HG03457 (cell line): ENCODE results near the gene MAP2.

Source experiments
- ATAC-seq: cut with Tn5 transposase; IDR thresholded peaks from one replicate; pipeline ENCODE4 v1.9.1; 2021; ENCODE audit warnings: moderate number of reproducible peaks; ENCODE audit not compliant: unreplicated experiment

The MAP2 gene

DNA sequence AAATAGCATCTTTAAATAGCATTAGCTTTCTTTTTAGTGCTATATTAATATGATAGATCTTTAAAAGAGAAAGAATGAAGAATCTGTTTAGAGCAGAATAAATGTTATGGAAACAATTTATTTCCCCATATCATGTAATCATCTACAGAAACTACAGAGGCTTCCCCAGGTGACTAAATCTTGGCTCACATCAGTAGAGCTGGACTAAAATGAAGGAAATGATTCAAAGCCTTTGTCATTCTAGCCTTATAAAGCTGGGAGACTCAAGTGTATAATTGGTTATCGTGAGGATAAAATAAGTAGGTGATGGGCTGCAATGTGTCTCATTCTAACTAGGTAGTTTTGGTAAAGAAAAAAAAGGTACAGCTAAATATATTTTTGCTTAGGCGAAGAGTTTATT, 264.5 kb downstream of the MAP2 start:
- no peak for ATAC-seq

DNA sequence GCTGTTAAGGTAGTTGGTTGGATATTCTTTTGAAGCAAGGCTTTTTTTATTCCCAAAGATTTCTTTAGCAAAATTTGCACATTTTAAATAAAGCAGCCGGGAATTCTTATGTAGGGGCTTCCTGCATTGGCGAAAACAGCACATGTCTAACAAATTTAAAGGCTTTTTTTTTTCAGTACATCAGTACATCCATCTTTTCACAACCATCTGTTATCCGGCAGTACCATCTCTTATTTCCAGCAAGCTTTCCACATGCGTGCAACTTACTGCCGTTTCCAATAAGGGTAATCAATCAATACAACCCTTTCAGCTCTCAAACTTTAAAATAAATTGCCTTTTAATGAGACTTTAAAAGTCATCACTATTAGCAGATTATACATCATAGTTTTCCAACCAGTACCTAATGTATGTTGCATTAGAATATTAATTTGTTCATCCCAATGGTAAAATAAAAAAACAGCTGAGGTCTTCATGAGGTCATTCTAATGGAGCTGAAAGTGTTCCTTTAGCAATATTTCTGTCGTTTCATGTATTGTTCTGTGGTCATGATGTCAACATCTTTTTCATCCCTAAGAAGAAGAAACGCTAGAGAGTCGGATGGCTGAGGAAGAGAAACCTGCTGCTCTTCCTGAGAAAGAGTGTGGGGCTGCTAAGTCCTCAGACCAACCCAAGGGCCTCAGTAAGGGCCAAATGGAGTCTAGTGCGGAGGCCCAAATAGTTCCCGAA, 266.3 kb downstream of the MAP2 start:
- ATAC-seq = no peak

DNA sequence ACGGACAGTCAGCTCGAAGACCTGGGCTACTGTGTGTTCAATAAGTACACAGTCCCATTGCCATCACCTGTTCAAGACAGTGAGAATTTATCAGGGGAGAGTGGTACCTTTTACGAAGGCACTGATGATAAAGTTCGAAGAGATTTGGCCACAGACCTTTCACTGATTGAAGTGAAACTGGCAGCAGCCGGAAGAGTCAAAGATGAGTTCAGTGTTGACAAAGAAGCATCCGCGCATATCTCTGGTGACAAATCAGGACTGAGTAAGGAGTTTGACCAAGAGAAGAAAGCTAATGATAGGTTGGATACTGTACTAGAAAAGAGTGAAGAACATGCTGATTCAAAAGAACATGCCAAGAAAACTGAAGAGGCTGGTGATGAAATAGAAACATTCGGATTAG, 270.9 kb downstream of the MAP2 start:
- ATAC-seq = no peak

DNA sequence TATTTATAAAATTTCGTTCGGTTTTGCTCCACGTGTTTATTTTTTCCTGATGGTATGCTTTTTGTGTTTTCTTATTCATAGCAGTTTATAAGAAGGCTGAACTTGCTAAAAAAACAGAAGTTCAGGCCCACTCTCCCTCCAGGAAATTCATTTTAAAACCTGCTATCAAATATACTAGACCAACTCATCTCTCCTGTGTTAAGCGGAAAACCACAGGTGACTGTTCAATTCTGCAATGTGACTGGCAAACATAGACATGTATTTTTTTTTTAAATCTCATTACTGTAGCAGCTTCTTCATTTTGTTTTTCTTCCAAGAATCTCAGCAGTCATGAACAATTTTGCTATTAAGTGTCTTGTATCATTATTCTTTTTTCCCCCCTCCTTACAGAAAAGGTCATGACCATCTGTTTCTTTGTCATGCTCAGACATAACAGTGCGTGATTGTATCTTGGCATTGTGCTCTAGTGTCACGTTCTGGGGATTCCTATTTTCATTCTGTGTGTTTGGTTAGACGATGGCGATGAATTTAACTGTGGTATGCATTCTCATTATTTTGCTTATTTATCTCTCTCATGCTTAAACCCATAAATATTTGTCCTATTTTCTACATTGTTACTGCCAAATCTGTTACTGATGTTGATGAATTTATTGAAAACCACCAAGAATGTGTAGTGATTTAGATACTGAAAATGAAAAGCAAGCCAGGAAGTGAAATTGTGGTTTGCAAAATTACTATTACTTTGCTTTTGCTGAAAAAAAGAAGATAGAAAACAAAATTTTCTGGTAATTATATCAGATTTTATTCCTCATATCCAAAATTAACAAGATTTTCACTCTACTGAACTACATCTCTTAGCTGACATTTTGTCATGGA, 273.2 kb downstream of the MAP2 start:
- ATAC-seq = no peak

DNA sequence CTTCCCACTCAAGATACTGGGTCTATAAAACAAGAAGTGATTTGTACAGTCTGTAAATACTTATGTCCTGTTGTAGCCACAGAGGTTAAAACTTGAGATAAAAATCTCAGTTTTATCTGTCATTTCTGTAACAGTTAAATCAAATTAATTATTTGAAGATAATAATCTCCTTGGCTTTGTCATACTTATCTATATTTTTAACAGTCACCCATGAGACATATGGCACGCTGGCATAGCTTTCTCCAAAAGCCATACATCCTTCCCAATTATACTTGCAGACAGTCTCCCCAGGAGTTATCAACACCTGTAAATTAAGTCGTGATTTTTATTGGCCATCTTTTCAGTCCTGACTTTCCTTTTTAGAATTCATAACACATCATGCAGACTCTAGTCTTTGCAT, 278.9 kb downstream of the MAP2 start:
- ATAC-seq = no peak

DNA sequence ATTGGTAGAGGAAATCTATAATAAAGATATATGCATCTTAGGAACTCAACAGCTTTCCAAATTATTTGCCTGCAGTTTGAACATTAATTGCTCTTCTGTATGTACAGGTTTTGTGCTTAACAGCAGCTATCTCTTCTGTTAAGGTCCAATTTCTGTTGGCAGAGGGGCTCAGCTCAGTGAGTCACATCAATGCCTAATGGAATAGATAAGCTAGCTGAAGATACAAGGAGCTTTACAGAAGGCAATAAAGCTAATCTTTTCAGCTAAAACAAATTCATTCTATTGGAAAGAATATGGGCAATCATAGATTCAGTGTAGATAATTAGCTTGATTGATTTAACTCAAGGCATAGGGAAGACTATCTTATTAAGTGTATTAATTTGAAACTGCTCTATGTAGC, 289.4 kb downstream of the MAP2 start:
- ATAC-seq = no peak

DNA sequence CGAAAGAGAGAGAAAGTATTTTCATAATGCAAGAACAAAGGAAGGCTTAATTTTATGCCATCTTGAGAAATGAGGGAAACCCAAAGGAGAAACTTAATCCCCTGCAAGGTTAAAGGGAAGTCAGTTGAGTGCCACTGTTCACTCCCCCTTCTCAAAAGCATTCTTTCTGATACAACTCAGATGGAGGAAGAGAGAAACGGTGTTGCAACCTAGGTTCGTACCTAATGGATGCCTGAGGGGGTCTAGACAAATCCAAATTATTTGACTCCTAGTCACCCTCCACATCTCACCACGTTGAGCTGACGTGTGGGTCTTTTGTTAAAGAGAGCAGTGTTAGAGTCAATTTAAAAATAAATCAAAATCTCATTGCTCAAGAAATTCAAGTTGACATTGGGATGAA, 295.2 kb downstream of the MAP2 start:
- no peak for ATAC-seq

DNA sequence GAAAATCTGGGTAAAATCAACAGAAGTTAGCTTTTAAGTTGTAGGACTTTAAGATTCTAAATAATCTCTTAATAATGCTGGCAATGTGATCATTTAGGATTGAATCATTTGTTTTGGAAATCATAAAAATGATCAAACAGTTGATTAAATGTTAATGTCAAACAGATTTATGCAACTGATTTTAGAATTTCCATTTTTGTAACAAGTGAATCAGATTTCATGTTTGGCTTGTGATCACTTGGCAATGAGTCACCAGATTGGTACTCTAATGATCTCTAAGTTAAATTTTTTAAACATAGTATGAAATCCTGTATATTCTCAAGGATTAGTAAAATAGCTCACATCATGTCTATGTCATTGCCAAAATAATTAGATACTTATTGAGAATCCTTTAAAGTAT, 297.6 kb downstream of the MAP2 start:
- ATAC-seq = no peak

DNA sequence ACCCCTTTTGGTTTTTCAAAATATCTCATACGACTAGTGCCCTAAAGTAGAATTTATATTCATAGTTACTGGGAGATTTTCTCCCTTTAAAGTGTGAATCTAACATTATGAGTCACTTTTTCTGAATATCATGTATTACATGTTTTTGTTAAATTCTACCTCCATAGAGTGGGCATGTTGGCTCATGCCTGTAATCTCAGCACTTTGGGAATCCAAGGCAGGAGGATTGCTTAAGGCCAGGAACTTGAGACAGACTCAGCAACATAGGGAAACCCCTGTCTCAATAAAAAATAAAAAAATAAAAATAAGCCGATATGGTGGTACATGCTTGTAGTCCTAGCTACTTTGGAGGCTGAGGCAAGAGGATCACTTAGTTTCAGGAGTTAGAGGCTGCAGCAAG, 302.5 kb downstream of the MAP2 start:
- no peak for ATAC-seq

DNA sequence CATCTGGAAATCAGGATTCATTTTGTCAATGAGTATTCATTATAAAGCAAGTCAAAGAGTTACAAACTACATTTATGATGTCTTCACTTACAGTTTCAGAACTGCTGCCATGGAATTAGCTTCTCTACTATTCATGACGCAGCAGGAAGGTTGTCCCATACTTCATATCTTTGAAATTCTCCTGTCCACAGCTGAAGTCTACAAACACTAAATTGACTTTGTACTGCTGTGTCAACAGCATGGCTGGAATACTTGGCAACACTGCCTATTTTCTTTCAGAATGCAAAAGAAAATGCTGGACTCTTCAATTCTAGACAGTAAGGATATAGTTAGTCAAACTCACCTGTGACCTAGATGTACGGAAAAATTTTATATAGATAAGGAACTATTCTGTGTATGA, 303.2 kb downstream of the MAP2 start:
- no peak for ATAC-seq

DNA sequence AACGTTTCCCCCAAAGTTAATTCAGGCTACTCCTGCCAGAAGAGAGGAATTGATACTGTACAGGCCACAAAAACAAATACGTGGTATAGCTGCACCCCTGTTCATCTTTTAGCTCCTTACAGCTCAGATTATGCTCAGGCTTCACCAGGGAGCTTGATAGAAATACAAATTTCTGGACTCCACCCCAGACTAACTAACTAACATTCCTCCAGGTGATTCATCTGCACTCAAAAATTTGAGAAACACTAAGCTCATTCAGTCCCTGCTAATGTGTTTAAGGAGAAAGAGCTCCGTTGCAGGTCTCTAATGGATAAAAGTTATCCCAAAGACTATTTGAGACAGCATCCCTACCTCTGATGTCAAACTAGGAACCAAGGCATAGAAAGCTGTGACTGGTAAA, 311.0 kb downstream of the MAP2 start:
- no peak for ATAC-seq

DNA sequence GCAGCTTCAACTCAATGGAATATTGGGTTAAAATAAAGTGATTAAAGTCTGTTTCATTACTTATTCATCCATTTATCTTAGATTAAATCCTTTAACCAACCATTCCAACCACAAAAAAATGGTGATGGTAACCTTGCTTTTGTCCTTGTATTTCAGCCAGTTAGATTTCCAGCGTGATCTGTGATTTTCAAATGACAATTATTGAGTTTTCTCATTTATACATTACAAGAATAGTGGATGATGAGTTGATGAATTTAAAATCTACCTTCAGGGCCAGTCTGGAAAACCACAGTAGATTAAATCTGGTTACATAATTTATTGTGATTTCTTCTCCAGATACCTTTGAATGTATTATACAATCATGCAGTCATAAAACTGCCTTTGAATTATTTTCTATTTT, 318.1 kb downstream of the MAP2 start:
- no peak for ATAC-seq

DNA sequence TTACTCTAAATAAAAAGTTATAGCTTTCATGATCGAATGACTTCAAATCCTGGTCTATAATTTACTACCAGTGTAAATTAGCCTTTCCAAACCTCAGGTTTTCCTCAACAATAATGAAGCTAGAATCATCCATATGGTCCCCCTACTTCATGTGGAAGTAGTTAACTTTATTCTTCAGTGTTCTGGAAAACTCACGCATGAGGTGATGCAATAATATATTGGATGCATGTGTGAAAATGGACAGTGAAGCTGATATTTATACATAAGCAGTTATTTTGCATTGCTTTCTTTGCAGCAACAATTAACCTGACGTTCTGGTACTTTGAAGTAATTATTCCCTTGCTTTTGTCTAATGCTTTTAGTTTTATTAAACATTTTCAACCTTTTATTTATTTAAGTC, 329.2 kb downstream of the MAP2 start:
- no peak for ATAC-seq

DNA sequence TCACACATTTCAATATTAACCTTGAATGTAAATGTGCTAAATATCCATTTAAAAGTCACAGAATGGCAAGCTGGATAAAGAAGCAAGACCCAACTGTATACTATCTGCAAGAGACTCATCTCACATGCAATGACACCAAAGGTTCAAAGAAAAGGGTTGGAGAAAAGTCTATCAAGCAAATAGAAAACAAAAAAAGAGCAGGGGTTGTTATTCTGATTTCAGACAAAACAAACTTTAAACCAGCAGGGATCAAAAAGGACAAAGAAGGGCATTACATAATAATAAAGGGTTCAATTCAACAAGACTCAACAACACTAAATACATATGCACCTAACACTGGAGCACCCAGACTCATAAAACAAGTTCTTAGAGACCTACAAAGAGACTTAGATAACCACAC, 333.3 kb downstream of the MAP2 start:
- no peak for ATAC-seq

DNA sequence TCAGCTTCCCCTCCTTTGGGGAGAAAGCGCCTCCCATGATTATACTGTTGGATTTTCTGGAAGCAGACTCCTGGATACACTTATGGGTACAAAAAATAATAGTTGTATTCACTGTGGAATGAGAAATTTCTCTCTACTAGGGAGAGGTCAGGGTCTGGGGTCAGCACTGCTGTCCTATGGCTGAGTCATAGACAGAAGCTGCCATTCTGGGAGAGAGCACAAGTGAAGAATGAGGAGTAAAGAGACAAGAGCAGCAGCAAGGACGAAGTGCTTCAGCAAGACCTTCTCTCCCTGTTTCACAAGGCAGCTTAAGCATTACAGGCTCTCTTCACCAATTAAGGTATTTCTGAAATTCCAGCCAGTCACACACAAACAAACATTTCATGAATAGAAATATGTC, 337.7 kb downstream of the MAP2 start:
- no peak for ATAC-seq

DNA sequence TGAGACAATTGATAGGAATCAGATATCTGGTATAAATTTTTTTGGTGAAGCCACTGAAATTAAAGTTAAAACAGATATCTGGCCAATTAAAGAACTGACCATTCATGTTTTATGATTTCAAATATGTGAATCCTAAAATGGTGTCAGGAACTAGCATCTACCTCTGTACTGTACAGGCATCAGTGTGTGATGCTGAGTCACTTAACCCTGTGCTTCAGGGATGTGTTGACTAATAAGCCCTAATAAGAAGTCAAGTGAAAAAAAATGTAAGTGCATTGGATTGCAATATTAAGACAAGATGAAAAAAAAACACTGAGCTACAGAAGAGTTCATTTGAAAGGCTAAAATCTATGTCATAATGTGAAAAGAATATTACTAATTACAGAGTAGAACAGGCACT, 338.7 kb downstream of the MAP2 start:
- no peak for ATAC-seq

DNA sequence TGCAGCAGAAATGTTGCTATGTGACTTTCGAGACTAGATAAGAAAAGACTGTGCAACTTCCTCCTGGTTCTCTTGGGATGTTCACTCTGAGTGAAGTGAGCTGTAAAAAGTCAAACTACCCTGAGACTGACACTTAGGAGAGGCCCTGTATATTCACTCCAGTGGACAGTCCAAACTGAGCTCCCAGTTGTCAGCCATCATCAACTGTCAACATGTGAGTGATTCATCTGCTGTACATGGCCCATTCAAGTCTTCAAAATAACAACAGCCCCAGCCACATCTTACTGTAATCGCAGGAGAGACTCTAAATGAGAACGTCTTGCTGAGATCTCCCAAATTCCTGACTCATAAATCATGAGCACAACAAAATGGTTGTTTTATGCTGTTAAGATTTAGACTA, 339.3 kb downstream of the MAP2 start:
- ATAC-seq = no peak

DNA sequence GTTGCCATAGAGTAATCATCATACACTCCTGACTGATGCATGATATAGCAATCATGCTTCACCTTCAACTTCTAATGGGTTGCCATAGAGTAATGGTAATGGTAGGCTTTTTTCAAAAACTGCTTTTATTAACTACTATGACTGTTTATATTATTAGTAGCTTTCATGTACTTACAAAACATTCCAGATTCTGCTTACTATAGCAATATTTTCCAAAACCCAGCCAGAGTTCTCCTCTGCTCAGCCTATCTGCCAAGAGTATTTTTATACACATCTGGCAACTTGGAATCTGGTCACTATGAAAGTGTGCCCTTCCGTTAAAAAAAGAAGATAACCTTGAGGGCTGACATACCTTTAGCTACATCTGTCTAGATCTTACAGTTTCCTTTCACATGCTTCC, 342.8 kb downstream of the MAP2 start:
- ATAC-seq = no peak

DNA sequence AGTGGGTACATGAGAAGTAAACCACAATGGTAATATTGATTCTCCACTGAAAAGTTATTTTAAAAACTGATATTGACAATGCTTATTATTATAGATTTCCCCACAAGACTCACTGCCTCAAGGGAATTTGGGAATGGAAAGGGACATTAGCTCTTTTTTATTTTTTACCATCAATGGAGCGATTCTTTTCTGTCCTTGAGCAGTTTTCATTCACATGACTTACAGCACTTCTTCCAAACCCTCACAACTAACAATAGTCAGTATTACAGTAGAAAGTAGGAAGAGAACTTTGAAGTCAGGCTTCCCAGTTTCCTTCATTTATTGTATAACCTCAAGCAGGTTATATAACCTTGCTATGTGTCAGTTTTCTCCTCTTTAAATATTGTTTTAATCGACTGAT, 343.5 kb downstream of the MAP2 start:
- no peak for ATAC-seq

DNA sequence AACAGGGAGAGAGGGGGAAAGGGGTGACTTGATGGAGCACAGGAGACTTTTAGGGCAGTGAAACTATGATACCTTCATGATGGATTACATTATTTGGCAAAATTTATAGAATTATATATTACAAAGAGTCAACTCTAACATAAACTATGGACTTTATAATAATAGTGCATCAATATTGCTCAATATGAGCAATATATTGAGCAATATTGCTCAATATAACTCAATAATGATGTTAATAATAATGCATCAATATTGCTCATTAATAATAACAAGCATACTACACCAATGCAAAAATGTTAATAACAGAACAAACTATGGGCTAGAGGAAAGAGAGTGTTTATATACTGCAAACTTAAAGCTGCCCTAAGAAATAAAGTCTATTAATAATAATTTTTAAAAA, 344.7 kb downstream of the MAP2 start:
- no peak for ATAC-seq

DNA sequence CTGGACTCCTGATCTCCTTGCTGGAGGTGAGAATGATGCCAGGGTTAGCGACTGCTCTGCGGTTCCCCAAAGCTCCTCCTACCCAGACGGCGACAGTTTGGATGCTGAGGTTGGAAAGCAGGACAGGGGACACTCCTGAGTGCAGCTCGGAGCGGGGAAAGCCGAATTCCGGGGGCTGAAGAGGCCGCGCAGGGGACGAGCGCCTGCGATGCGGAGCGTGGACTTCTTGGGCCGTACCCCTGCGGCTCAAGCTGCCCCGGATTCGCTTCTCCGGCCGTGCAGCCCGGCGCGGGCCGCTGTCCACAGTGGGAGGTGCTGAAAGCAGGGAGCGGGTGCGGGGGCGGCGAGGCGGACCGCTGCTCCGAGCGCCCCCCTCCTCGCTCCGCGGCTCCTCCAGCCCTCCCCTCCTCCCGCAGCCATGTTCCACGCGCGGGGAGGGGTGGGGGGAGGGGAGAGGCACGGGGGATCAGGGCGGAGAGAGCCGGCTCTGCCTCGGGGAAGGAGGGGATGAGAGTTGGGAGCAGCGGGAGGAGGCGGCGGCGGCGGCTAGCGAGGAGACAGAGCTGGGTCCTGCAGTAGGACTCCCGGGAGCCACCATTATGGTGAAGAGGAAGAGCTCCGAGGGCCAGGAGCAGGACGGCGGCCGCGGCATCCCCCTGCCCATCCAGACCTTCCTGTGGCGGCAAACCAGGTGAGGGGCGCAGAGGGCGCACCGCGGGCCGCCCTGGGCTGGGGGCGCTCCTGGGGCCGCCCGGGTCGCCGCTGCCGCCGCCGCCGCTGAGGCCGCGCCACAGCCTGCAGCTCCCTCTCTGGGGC, 347.8 kb downstream of the MAP2 start, which contains the start of gene UNC80:
Gene UNC80 (plus strand): TSS at position 359 of the 816 bp plus-strand sequence. CDS start 241 bp downstream, at position 600.
- ATAC-seq = peak; percentile 67

DNA sequence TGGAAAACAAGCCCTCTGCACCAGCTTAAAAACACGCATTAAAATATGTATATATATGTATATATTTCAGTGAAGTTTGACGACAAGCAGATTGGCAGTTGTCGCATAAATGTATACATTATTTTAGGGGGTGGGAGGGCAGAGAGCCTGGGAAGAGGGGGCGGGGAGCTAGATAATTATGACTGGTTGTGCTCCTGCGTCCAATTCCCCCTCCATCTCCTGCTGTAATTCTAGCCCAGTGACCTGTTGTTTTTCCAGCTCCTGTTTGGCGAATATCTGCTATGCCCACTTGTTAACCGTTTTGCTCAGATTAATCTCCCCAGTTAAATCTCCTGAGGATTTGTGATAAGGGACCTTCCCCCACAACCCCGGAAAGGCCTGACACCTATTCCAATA, 348.4 kb downstream of the MAP2 start:
- no peak for ATAC-seq
